ENCODE measurements around the gene PPIG.
"Not testable (repeated sequence)": the region's sequence is repeated elsewhere in the genome, so short reads cannot be mapped to it uniquely, and the experiment has no call there.

PPIG gene

DNA sequence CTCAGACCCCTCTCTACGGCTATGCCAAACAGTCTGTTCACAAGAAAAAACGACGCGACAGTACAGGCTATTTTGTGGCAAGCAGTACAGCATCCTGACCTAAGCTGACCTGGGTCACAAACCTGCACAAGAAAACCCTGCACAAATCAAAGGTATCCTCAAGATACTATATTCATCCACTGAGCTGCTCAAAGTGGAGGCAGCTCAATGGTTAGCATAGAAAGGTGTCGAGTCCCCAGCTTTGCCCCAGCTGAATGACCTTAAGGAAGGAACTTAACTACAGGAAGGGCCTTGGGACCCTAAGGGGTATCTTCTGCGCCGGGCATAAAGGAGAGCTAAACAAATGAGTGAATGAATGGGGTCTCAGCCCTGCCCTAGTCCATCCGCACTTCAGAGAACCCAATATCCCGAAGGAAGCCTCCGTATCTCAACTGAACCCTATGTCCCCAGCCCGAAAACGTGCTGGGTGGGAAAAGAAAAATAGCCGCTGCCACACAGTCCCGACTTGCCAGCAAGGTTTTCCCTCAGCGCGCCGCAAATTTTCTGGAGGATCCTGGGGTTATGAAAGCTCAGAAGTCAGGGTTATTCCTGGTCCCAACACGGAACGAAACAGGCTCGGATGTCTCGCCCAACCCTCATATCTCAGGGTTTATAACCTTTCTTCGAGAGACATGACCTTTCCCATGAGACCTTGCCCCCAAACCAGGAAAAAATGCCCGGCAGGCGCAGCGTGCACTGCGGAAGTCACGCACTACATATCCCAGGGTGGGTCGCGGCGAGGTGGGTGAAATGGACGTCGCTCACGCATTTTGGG is 10.8 kb upstream of the PPIG start, which contains the start of gene FASTKD1:
FASTKD1 (minus strand) TSS at position 706 of the 814 bp plus-strand sequence. CDS start 1,836 bp downstream, outside the sequence.
- DNase-seq (ENCODE audit: low read depth in 1 of 2, low spot score in 1 of 2), result peak; percentile 82 to 87
- in situ Hi-C loops (cut with HindIII; ENCODE audit: low pct_unique_long_range_greater_than_20kb, low sequenced_read_pairs), result no loop called here
- TF ChIP-seq JUND (IDR thresholded peaks at IDR 0.05; ENCODE audit: low read depth), result no peak

DNA sequence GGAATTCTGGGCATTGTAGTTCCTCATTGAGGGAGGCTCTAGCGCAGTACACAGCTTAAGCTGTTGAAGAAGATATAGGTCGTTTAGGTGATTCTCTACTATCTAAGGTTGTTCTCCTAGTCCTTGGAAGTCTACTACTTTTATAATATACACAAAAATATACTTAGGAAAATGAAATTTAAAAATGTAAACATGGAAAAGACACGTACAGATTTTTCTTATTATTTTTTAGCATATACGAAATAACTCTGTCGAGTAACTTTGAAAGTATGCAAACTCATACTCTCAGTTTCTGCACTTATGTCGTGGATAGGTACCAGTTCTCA is 10.2 kb upstream of the PPIG start:
- TF ChIP-seq JUND (IDR thresholded peaks at IDR 0.05; ENCODE audit: low read depth), result no peak
- DNase-seq (ENCODE audit: low read depth in 1 of 2, low spot score in 1 of 2), result no peak
- in situ Hi-C loops (cut with HindIII; ENCODE audit: low pct_unique_long_range_greater_than_20kb, low sequenced_read_pairs), result no loop called here

DNA sequence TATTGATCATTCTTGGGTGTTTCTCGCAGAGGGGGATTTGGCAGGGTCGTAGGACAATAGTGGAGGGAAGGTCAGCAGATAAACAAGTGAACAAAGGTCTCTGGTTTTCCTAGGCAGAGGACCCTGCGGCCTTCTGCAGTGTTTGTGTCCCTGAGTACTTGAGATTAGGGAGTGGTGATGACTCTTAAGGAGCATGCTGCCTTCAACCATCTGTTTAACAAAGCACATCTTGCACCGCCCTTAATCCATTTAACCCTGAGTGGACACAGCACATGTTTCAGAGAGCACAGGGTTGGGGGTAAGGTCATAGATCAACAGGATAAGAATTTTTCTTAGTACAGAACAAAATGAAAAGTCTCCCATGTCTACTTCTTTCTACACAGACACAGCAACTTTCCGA is 9.6 kb upstream of the PPIG start:
- in situ Hi-C loops (cut with HindIII; ENCODE audit: low pct_unique_long_range_greater_than_20kb, low sequenced_read_pairs); DNase-seq (ENCODE audit: low read depth in 1 of 2, low spot score in 1 of 2): not testable (repeated sequence)

DNA sequence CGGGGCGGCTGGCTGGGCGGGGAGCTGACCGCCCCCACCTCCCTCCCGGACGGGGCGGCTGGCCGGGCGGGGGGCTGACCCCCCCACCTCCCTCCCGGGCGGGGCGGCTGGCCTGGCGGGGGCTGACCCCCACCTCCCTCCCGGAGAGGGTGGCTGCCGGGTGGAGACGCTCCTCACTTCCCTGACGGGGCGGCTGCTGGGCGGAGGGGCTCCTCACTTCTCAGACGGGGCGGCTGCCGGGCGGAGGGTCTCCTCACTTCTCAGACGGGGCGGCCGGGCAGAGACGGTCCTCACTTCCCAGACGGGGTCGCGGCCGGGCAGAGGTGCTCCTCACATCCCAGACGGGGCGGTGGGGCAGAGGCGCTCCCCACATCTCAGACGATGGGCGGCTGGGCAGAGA is 8.9 kb upstream of the PPIG start:
- in situ Hi-C loops (cut with HindIII; ENCODE audit: low pct_unique_long_range_greater_than_20kb, low sequenced_read_pairs); DNase-seq (ENCODE audit: low read depth in 1 of 2, low spot score in 1 of 2): not testable (repeated sequence)

DNA sequence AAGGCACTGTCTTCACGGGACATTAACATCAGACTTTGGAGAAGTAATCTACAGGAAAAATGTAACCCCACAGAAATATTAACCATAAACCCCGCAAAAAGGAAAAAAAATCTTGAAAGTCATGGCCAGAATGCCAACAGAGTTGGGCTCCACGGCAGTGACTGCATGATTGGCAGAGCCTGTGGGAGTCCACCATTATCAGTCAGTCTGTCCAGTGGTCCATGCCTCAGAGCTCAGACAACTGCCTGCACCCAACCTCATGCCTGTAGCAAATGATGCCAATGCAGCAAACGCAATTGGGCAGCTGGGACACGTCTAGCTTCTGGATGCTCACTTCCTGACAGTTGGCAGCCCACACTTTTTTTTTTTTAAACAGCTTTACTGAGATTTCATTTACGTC is 5.1 kb upstream of the PPIG start:
- TF ChIP-seq JUND (IDR thresholded peaks at IDR 0.05; ENCODE audit: low read depth), result no peak
- no peak for DNase-seq (ENCODE audit: low read depth in 1 of 2, low spot score in 1 of 2)
- in situ Hi-C loops (cut with HindIII; ENCODE audit: low pct_unique_long_range_greater_than_20kb, low sequenced_read_pairs), result no loop called here

DNA sequence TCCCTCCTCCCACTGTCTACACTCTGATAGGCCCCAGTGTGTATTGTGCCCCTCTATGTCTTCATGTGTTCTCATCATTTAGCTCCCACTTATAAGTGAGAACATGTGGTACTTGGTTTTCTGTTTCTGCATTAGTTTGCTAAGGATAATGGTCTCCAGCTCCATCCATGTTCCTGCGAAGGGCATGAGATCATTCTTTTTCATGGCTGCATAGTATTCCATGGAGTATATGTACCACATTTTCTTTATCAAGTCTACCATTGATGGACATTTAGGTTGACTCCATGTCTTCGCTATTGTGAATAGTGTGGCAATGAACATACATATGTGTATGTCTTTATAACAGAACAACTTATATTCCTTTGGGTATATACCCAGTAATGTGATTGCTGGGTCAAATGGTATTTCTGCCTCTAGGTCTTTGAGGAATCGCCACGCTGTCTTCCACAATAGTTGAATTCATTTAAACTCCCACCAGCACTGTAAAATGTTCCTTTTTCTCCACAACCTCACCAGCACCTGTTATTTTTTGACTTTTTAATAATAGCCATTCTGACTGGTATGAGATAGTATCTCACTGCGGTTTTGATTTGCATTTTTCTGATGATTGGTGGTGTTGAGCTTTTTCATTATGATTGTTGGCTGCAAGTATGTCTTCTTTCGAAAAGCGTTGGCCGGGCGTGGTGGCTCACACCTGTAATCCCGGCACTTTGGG is 1.4 kb upstream of the PPIG start:
- in situ Hi-C loops (cut with HindIII; ENCODE audit: low pct_unique_long_range_greater_than_20kb, low sequenced_read_pairs); DNase-seq (ENCODE audit: low read depth in 1 of 2, low spot score in 1 of 2): not testable (repeated sequence)

DNA sequence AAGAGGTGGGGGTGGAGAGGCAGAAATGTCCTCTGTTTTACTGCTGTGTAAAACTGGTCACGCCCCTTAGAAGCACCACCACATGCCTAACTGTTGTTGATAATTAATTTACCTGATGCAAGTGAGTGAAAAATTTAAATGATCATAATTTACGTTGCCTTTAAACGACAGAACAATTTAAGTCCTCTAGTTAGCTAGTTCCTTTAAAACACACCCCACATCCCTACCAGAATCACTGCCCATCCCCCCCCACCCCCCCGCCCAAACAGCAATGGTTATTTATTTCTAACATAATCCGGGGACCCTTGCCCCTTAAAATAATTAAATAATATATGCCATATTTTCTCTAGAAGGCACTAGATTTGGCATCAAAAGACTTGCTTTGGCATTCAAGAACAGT is 633 bp upstream of the PPIG start:
- in situ Hi-C loops (cut with HindIII; ENCODE audit: low pct_unique_long_range_greater_than_20kb, low sequenced_read_pairs), result no loop called here
- no peak for DNase-seq (ENCODE audit: low read depth in 1 of 2, low spot score in 1 of 2)
- no peak for TF ChIP-seq JUND (IDR thresholded peaks at IDR 0.05; ENCODE audit: low read depth)

DNA sequence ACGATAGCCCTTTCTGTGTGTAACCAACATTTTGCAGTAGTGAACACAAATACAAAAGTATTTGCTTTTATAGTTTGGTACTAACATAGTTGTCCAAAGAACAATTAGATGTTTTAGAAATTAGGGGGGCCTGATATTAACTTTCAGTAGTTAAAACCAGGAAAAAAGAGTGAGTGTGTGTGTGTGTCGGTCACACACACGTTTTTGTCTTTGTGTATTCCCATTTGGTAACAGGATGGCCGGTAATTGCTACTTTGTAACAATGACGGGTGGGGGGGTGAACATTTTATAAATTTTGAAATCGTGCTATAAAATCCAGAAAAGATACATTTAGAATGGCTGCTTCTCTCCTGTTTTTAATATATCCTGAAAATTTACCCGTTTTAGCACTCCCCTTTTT is 1.5 kb downstream of the PPIG start:
- TF ChIP-seq JUND (IDR thresholded peaks at IDR 0.05; ENCODE audit: low read depth), result no peak

DNA sequence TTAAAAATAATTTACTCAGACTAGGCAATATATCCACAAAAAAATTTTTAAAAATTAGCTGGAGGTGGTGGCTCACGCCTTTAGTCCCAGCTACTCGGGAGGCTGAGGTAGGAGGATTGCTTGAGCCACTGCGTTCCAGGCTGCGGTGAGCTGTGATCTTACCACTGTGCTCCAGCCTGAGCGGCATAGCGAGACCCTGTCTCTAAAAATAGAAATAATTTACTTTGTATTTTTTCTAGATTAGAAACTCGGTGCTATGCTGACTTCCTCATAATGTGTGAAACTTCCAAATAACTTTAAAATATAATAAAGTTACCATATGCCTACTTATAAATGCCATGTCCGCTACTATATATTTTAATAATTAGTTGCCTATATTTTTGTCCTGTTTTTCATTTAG is 6.7 kb downstream of the PPIG start:
- no peak for TF ChIP-seq JUND (IDR thresholded peaks at IDR 0.05; ENCODE audit: low read depth)
- DNase-seq (ENCODE audit: low read depth in 1 of 2, low spot score in 1 of 2), result no peak
- in situ Hi-C loops (cut with HindIII; ENCODE audit: low pct_unique_long_range_greater_than_20kb, low sequenced_read_pairs), result no loop called here

More for the DNA sequence above, 1.5 kb downstream of the PPIG start:
- in situ Hi-C loops (cut with HindIII; ENCODE audit: low pct_unique_long_range_greater_than_20kb, low sequenced_read_pairs), result no loop called here
- DNase-seq (ENCODE audit: low read depth in 1 of 2, low spot score in 1 of 2), result no peak

DNA sequence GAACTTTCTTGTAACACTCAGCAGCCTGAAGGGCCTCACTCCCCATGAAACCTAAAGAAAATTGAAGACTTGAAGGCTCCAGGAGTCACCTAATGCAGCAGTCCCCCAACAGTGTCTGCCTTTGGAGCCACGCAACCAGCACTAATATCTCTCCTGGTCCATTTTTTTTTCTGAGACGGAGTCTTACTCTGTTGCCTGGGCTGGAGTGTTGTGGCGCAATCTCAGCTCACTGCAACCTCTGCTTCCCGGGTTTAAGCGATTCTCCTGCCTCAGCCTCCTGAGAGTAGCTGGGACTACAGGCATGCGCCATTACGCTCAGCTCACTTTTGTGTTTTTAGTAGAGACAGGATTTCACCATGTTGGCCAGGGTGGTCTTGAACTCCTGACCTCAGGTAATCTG is 12.4 kb downstream of the PPIG start:
- in situ Hi-C loops (cut with HindIII; ENCODE audit: low pct_unique_long_range_greater_than_20kb, low sequenced_read_pairs); DNase-seq (ENCODE audit: low read depth in 1 of 2, low spot score in 1 of 2): not testable (repeated sequence)

DNA sequence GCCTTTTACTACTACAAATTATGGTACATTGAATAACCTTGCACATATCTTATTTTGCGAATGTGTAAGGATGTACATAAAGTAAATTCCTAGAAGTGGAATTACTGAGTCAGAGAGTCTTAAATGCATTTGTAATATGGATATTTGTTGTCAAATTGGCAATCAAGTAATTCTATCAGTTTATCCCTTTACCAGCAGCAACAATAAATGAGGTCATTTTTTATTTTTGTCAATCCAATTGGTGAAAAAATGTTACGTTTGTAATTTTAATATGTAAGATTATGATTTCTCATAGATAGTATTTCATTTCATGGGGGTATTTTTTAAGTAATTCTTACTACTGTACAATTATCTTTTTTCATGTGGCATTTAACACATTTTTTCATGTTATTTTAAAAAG is 14.8 kb downstream of the PPIG start:
- DNase-seq (ENCODE audit: low read depth in 1 of 2, low spot score in 1 of 2), result no peak
- in situ Hi-C loops (cut with HindIII; ENCODE audit: low pct_unique_long_range_greater_than_20kb, low sequenced_read_pairs), result no loop called here
- no peak for TF ChIP-seq JUND (IDR thresholded peaks at IDR 0.05; ENCODE audit: low read depth)

DNA sequence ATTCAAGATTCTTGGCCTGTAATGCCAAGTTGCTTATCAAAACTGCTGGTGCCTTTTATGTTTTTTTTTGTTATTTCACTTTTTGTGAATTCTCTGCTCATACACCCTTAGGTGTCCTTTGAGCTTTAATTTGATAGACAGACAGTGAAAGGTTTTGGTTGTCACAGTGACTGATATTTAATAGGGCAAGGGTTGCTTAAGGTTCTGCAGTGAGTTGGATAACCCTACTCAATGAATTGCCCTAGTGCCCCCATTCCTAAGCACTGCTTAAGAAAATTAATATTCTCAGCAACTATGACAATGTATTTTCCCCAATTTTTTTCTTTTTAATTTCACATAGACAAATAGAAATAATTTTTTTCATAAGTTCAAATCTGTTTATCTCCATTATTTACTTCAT is 15.4 kb downstream of the PPIG start:
- DNase-seq (ENCODE audit: low read depth in 1 of 2, low spot score in 1 of 2), result no peak
- in situ Hi-C loops (cut with HindIII; ENCODE audit: low pct_unique_long_range_greater_than_20kb, low sequenced_read_pairs), result no loop called here
- no peak for TF ChIP-seq JUND (IDR thresholded peaks at IDR 0.05; ENCODE audit: low read depth)

DNA sequence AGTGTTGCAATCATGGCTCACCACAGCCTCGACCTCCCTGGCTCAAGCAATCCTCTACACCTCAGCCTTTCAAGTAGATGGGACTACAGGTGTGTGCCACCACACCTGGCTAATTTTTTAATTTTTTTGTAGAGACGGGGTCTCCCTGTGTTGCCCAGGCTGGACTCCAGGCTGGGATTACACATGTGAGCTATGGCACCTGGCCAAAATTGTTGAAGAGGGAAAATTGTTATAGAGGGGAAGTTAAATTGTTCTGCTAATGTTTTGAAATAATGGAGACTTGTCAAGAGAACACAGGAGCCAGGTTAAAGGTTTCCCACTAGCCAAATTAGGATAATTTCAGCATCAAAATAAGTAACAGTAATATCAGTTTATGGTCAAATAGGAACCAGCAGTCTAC is 25.1 kb downstream of the PPIG start:
- no peak for DNase-seq (ENCODE audit: low read depth in 1 of 2, low spot score in 1 of 2)
- in situ Hi-C loops (cut with HindIII; ENCODE audit: low pct_unique_long_range_greater_than_20kb, low sequenced_read_pairs), result no loop called here
- TF ChIP-seq JUND (IDR thresholded peaks at IDR 0.05; ENCODE audit: low read depth), result no peak

DNA sequence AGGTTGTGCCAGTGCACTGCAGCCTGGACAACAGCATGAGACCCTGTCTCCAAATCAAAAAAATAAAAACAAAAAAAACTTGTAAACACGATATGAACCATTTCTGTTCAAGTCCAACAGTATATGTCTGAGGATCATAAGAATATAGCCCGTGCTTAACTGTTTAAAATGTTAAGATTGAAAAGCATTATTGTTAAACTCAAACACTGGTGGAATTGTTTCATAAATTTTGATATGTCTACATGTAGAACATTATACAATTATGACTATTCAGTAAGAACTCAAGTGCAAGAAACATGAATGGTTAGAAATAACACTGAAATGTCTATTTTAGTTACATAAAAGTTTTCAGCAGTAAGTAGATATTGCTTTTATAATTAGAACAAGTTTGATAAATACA is 29.7 kb downstream of the PPIG start:
- no peak for TF ChIP-seq JUND (IDR thresholded peaks at IDR 0.05; ENCODE audit: low read depth)
- DNase-seq (ENCODE audit: low read depth in 1 of 2, low spot score in 1 of 2), result no peak
- in situ Hi-C loops (cut with HindIII; ENCODE audit: low pct_unique_long_range_greater_than_20kb, low sequenced_read_pairs), result no loop called here

DNA sequence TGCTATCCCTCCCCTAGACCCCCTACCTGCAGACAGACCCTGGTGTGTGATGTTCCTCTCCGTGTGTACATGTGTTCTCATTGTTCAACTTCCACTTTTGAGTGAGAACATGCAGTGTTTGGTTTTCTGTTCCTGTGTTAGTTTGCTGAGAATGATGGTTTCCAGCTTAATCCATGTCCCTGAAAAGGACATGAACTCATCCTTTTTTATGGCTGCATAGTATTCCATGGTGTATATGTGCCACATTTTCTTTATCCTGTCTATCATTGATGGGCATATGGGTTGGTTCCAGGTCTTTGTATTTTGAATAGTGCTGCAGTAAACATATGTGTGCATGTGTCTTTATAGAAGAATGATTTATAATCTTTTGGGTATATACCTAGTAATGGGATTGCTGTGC is 31.8 kb downstream of the PPIG start:
- in situ Hi-C loops (cut with HindIII; ENCODE audit: low pct_unique_long_range_greater_than_20kb, low sequenced_read_pairs); DNase-seq (ENCODE audit: low read depth in 1 of 2, low spot score in 1 of 2): not testable (repeated sequence)

Data from T47D (cell line).